Measurements from ENCODE around the gene FOSL2. TPM values are rescaled to one million over a fixed set of nuclear protein-coding genes. Genes with fewer than 3 reads are reported as not detected.
A peak's percentile ranks its signal among the peaks of the same experiment; 100 is the strongest.

The FOSL2 gene
- total and polyA plus RNA-seq, 2 donors = 6.0 to 37.1 TPM

GRCh38 chr2:28462122-28462521, 69.5 kb downstream of the FOSL2 start:
- peaks cover 0 to 4% of the 10 kb centered on the region in 2 donors for H3K9me3 ChIP-seq (ENCODE audit: control insufficient read depth in 2 of 2, insufficient read depth in 1 of 2, low read length in 1 of 2)
- H3K27me3 ChIP-seq (ENCODE audit: control insufficient read depth in 2 of 2, insufficient read depth in 1 of 2, low read length in 1 of 2) = no peaks in the 10 kb centered on the region
- H3K36me3 ChIP-seq (ENCODE audit: control insufficient read depth in 2 of 2, insufficient read depth in 2 of 2, low read length in 1 of 2) = no peaks in the 10 kb centered on the region
- H3K4me1 ChIP-seq (ENCODE audit: control insufficient read depth in 2 of 2, insufficient read depth in 2 of 2, low read length in 2 of 2) = no peaks in the 10 kb centered on the region
- no peak overlapping the region for H3K4me3 ChIP-seq (ENCODE audit: low read length in 2 of 2)
- DNase-seq (ENCODE audit: low read depth in 6 of 9, low spot score in 9 of 9) = no peak
- no peak overlapping the region for H3K27ac ChIP-seq (ENCODE audit: low read depth in 1 of 2, low read length in 1 of 2)

- no peak overlapping the region for H3K4me3 ChIP-seq (ENCODE audit: low read length in 2 of 2)
- 85% methylated on average over 6 of the region's 6 CpGs for WGBS
These were observed 70.7 kb downstream of the FOSL2 start for GRCh38 chr2:28463211-28463816.

GRCh38 chr2:28463893-28464292, 71.2 kb downstream of the FOSL2 start:
- no peaks in the 10 kb centered on the region for H3K27me3 ChIP-seq (ENCODE audit: control insufficient read depth in 2 of 2, insufficient read depth in 1 of 2, low read length in 1 of 2)
- H3K4me3 ChIP-seq (ENCODE audit: low read length in 2 of 2) = no peak overlapping the region
- H3K27ac ChIP-seq (ENCODE audit: low read depth in 1 of 2, low read length in 1 of 2) = no peak overlapping the region
- no peaks in the 10 kb centered on the region for H3K36me3 ChIP-seq (ENCODE audit: control insufficient read depth in 2 of 2, insufficient read depth in 2 of 2, low read length in 1 of 2)
- H3K9me3 ChIP-seq (ENCODE audit: control insufficient read depth in 2 of 2, insufficient read depth in 1 of 2, low read length in 1 of 2) = peaks cover 0 to 4% of the 10 kb centered on the region in 2 donors
- no peaks in the 10 kb centered on the region for H3K4me1 ChIP-seq (ENCODE audit: control insufficient read depth in 2 of 2, insufficient read depth in 2 of 2, low read length in 2 of 2)
- no peak for DNase-seq (ENCODE audit: low read depth in 6 of 9, low spot score in 9 of 9)
- WGBS = 48% methylated on average over 4 of the region's 4 CpGs

More at GRCh38 chr2:28463211-28463816, 70.7 kb downstream of the FOSL2 start:
- Histone ChIP-seq H3K27ac (ENCODE audit: low read depth in 1 of 2, low read length in 1 of 2) (no peak overlapping the region), H3K36me3 (ENCODE audit: control insufficient read depth in 2 of 2, insufficient read depth in 2 of 2, low read length in 1 of 2) (no peaks in the 10 kb centered on the region), H3K9me3 (ENCODE audit: control insufficient read depth in 2 of 2, insufficient read depth in 1 of 2, low read length in 1 of 2) (peaks cover 0 to 4% of the 10 kb centered on the region in 2 donors), H3K4me1 (ENCODE audit: control insufficient read depth in 2 of 2, insufficient read depth in 2 of 2, low read length in 2 of 2) (no peaks in the 10 kb centered on the region), H3K27me3 (ENCODE audit: control insufficient read depth in 2 of 2, insufficient read depth in 1 of 2, low read length in 1 of 2) (no peaks in the 10 kb centered on the region)
- no peak for DNase-seq (ENCODE audit: low read depth in 6 of 9, low spot score in 9 of 9)

GRCh38 chr2:28465148-28465885, 72.7 kb downstream of the FOSL2 start:
- no peak overlapping the region for H3K4me3 ChIP-seq (ENCODE audit: low read length in 2 of 2)
- DNase-seq (ENCODE audit: low read depth in 6 of 9, low spot score in 9 of 9) = peak in 1 of 9 donors; percentile 20
- 63% methylated on average over 8 of the region's 8 CpGs for WGBS
- no peak overlapping the region for H3K27ac ChIP-seq (ENCODE audit: low read depth in 1 of 2, low read length in 1 of 2)
- H3K4me1 ChIP-seq (ENCODE audit: control insufficient read depth in 2 of 2, insufficient read depth in 2 of 2, low read length in 2 of 2) = no peaks in the 10 kb centered on the region
- peaks cover 0 to 4% of the 10 kb centered on the region in 2 donors for H3K9me3 ChIP-seq (ENCODE audit: control insufficient read depth in 2 of 2, insufficient read depth in 1 of 2, low read length in 1 of 2)
- no peaks in the 10 kb centered on the region for H3K27me3 ChIP-seq (ENCODE audit: control insufficient read depth in 2 of 2, insufficient read depth in 1 of 2, low read length in 1 of 2)
- H3K36me3 ChIP-seq (ENCODE audit: control insufficient read depth in 2 of 2, insufficient read depth in 2 of 2, low read length in 1 of 2) = no peaks in the 10 kb centered on the region

Other genes with a start within 250 kb of the FOSL2 start
- gene PLB1, start 103.2 kb downstream of the FOSL2 start, total RNA-seq = 1.8 TPM
- gene PLB1, start 103.2 kb downstream of the FOSL2 start, polyA plus RNA-seq = 2.3 TPM

Data from thymus (tissue), 11 donors.